ENCODE measurements around the gene PRKCE.

DNA sequence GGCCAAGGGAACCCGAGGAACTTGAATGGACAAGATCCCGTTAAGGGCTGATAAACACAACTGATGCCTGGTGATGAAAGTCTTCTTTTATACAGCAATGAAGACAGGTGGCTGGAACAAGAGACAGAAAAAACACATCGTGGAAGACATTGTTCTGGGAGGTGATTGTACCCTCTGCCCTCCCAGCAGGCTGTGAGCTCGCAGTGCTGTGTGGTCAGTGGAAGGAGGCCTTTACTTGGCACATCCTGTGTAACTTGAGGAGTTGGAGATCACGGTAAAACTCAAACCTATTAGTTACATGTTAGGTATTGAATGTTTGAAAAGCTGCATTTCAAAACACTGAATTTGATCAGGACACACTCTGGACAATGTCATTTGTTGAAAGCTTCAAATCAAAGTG lies 395.8 kb downstream of the PRKCE start:
- no peak for TF ChIP-seq POLR2A (IDR thresholded peaks at IDR 0.05)
- TF ChIP-seq, protein P1, sequence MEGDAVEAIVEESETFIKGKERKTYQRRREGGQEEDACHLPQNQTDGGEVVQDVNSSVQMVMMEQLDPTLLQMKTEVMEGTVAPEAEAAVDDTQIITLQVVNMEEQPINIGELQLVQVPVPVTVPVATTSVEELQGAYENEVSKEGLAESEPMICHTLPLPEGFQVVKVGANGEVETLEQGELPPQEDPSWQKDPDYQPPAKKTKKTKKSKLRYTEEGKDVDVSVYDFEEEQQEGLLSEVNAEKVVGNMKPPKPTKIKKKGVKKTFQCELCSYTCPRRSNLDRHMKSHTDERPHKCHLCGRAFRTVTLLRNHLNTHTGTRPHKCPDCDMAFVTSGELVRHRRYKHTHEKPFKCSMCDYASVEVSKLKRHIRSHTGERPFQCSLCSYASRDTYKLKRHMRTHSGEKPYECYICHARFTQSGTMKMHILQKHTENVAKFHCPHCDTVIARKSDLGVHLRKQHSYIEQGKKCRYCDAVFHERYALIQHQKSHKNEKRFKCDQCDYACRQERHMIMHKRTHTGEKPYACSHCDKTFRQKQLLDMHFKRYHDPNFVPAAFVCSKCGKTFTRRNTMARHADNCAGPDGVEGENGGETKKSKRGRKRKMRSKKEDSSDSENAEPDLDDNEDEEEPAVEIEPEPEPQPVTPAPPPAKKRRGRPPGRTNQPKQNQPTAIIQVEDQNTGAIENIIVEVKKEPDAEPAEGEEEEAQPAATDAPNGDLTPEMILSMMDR (IDR thresholded peaks at IDR 0.05) = no peak
